ENCODE measurements around the gene EPHA7.

Gene EPHA7

DNA sequence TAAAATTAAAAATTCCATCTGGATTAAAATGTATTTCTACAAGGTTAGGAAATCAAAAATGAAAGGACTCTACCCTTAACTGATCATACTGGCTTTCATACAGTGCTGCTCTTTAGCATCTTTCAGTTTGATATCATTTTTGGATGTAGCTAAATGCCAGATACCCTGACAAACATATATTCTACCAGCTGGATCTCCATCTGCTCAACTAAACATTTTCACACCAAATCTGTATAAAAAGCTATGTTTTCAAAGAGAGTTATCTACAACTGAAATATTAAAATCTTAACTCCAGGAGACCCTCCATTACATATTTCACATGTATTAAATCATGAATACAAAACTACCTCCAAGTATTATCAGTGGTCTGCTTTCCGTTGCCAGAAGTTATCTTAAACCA lies 95.7 kb downstream of the EPHA7 start:
- DNase-seq (ENCODE audit: low spot score), result no peak

DNA sequence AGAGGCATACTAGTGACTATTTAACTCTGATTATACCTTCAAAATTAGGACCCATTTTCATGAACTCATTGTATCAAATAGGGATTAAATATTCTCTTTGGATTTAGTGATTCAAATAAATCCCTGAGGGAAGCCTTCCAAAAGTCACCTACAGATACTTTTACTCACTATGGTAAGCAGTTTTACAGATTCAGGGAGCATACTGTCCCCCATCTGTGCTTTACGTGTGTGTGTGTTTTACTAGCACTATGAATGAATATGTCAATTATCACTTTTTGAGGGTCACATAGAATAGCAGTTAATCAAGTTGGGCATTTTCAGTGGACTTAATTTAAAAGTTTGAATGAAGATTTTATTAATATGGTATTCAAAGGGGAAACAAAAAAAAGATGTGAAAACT lies 96.7 kb downstream of the EPHA7 start:
- DNase-seq (ENCODE audit: low spot score), result no peak

DNA sequence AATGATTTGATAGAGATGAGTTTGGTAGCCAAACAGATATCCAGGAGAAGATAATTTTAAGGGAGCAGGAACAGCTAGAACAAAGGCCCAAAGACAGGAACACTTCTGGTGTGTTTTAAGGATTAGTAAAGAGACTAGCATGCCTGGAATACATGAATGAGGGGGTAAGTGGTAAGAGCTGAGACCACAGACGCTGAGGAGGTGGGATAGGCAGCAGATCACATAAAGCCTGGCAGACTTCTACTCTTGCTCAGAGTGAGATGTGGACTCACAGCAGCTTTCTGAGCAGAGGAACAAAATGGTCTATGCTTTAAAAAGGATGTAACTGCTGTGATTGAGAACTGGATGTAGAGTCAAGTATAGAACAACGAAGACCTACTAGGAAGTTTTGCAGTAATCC lies 100.1 kb downstream of the EPHA7 start:
- no peak for DNase-seq (ENCODE audit: low spot score)

DNA sequence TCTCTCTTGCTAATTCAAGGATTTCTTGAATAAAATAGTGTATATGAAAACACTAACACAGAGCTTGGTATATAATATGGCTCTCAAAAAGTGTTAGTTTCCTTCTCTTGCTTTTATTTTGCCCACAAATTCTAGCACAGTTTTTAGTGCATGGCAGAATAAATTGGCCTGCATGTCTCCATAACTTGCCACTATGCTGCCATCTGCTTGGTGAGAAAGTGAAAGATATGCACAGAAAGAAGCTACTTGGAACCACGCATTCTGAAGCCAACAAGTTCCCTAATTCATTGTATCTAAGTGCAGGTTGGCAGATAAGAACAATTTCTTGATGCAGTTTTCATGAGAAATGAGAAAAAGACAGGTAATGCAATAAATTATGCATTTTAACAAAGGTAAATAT lies 101.2 kb downstream of the EPHA7 start:
- DNase-seq (ENCODE audit: low spot score), result no peak

DNA sequence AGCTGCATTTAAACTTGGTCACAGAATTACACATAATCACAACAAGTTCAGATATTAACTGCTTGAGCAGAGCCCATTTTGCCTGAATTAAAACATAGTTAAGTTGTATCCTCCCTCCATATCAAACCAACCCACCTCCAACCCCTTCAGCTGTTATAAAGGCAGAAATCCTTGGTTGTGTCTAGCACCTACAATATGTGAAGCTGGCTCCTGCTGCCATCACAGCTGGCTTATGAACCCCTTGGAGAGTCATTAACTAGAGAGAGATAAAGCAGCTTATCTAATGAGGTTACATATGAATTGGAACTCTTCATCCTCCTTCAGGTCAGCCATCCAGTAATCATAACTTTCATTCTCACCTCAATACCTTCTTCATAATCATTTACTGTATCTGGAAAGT lies 101.8 kb downstream of the EPHA7 start:
- no peak for DNase-seq (ENCODE audit: low spot score)

DNA sequence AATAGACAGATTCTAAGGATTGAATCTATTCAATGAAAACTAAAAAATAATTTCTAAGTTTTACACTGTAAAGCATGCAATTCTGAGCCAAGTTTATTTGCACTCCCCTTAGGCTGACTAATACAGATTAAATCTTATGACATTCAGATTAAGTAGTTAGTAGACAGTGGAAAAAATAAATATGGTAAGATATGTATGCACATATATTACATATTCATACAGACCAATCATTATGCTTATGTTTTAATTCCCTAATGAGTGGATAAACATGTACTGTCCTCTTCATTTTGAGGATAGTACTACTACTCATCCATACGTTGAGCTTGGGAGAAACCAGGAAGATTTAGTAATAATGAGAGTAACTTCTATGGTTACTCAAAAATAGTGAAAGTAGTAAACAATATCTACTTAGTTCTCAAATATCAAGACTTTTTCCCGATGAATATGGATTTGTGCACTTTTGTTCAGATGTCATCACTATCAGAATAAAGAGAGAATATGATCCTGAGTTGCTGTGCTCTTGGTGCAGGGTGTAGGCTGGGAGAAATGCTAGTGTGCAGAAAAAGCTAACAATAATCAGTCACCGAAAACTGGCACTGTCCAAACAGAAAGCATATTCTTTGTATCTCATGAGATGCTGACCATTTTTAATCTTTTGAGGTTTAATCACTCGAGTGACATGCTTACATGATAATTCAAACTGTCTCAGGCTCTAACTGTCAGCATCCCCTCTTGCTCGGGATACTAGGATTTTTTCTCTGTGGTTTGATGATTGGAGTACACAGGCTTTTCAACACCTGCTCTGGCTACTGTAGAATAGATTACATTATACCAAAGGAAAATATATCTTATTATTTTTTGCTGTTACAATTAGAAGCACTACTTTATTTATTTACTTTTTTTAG lies 111.6 kb downstream of the EPHA7 start:
- DNase-seq (ENCODE audit: low spot score), result no peak

DNA sequence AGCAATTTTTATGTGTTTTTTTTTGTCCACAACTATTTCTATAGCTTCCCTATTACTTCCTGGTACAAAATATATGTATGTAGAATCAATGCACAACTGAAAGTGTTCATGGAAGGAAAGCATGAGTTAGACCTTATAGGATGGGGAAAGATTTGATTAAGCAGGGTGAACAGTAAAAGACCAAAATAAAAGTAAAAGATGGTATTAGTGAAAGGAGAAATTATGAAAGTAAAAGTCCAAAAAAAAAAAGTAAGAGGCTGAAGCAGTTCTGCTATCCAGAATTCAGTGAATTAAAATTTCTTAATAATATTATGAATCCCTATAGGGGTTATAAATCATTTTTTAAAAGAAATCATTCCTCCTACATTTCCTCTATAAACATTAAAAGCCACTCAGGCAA lies 114.3 kb downstream of the EPHA7 start:
- DNase-seq (ENCODE audit: low spot score), result no peak

DNA sequence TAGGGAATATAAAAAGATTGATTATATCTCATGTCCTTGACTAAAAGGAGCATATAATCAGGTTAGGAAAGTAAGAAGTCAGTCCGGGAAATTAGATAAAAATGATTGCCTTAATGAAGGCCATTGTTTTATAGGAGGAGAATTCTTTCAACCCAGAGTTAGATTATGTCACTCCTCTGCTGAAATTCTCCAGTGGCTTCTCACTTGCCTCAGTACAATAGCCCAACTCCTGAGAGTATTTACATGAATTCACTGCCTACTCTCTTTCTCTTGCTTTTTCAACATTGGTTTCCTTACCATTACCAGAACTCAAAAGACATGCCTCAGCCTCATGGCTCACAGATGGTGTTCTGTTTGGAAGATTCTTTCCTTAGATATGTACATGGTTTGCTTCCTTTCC lies 114.9 kb downstream of the EPHA7 start:
- no peak for DNase-seq (ENCODE audit: low spot score)

DNA sequence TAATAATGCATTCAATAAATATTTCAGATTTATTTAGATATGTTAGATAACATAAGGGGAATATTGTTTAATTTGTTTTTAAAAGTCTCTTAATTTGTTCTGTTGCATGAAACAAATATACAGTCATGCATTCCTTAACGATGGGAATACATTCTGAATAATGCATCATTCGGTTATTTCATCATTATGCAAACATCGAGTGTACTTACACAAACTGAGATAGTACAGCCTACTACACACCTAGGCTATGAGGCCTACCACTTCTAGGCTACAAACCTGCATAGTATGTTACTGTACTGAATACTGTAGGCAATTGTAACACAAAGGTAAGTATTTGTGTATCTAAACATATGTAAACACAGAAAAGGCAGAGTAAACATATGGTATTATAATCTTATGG lies 118.7 kb downstream of the EPHA7 start:
- DNase-seq (ENCODE audit: low spot score), result no peak

DNA sequence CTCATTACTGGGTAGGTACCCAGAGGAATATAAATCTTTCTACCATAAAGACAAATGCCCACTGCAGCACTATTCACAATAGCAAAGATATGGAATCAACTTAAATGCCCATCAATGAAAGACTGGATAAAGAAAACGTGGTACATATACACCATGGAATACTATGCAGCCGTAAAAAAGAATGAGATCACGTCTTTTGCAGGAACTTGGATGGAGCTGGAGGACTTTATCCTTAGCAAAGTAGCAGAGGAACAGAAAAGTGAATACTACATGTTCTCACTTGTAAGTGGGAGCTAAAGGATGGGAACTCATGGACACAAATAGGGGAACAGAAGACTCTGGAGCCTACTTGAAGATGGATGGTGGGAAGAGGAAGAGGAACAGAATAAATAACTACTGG lies 119.7 kb downstream of the EPHA7 start:
- DNase-seq (ENCODE audit: low spot score), result no peak

DNA sequence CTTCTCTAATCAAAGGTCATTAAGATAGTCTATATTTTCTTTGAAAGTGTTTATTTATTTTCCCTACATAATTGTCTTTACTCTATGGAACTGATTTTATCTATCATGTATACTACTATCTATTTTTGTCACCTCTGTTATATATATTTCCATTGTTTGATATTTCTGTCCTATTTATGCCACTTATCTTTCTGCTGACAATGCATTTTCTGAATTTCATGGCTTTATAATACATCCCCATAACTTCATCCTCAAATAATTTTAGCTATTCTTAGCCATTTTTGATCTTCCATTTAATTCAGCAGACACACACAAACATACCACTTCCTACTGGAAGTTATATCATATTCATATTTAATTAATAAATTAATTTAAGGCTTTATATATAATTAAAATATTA lies 123.7 kb downstream of the EPHA7 start:
- no peak for DNase-seq (ENCODE audit: low spot score)

DNA sequence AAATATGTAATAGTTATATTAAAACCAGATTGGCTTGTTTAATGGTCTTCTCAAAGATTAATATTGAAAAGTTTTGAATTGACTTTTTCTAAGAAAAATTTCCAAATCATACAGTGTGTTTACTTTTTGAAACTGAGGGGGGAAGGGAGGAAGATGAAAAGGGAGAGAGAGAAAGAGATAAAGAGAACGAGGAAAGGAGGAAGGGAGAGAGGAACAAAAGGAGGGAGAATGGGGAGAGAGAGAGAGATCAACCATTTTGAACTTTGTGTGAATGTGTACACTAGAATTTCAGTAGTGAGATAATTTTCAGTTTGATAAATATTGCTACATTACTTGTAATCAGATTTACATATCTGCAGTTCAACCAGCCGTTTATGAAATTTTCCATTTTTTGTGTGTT lies 124.5 kb downstream of the EPHA7 start:
- DNase-seq (ENCODE audit: low spot score), result no peak

DNA sequence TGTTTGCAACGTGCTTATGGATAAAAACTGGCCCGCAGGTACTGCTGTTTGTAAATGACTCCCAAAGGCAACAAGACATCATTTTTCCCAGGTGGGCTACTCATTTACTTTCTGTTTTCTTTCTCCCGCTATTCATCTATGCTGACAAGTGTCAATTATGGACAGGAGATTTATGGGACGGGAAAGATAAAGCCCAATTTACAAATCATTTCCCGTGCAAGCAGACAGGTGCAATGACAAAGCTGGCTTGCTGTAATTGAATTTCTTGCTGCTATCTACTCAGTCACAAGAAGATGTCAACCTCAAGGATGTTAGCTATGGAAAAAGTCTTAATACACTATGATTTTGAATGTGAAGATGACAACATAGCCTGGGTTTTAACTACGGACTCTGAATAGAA lies 125.5 kb downstream of the EPHA7 start:
- no peak for DNase-seq (ENCODE audit: low spot score)

DNA sequence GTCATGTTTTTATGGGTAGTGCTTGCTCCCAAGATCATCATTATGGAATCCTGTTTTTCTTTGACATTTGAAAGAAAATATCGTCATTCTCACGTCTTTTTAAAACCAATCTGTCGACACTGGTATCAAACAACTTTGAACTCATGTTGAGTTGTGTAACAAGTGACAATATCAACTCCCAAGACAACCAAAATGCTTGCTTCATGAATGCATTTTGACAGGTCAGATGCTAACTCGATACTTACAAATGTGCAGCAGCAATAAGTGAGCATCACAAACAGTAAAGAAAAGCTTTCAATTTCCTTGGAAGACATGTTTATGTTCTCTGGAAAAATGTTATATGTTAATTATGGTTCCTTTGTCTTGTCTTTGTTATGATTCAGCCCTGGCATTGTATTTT lies 125.9 kb downstream of the EPHA7 start:
- DNase-seq (ENCODE audit: low spot score), result no peak

DNA sequence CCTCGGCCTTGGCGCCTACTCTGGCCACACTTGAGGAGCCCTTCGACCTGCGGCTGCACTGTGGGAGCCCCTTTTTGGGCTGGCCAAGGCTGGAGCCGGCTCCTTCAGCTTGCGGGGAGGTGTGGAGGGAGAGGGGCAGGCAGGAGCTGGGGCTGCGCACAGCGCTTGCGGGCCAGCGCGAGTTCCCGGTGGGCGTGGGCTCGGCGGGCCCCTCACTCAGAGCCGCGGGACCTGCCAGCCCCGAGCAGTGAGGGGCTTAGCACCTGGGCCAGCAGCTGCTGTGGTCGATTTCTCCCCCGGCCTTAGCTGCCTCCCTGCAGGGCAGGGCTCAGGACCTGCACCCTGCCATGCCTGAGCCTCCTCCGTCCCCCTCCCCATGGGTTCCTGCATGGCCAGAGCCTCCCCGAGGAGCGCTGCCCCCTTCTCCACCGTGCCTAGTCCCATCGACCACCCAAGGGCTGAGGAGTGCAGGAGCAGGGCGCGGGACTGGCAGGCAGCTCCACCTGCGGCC lies 136.8 kb downstream of the EPHA7 start:
- DNase-seq (ENCODE audit: low spot score), result no peak

DNA sequence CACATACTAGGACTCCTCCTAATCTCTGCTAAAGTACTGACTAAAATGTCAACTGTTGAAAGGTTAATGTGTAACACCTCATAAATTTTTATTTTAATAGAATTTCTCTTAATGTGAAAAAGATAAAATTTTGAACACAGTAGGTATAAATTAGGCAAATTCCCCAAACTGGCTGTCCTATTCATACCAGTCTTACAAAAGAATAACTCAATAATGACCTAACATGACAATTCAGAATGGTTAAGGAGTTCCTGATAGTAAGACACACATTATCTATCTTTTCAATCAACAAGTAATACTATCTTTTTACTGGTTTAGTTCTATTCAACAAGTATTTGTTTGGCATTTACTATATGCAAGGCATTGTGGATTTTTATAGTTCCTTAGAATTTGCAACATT lies 141.1 kb downstream of the EPHA7 start:
- no peak for DNase-seq (ENCODE audit: low spot score)

DNA sequence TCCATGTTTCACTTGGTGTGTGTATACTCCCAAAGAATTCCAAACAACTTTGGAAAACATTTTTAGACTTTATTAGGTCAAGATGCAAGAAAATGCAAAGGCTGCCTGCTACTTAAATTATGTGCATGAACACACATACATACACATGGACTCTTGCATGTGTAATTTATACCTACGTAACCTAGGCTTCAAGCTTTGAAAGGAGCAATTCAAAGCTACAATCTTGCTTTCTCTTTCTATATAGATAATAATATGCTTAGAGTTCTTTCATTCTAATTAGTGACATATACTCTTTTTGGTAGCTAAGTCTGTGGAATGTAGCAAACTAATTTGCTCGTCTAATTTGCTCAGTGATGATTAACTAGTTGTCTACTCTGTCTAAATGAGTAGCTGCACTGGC lies 146.5 kb downstream of the EPHA7 start:
- DNase-seq (ENCODE audit: low spot score), result no peak

DNA sequence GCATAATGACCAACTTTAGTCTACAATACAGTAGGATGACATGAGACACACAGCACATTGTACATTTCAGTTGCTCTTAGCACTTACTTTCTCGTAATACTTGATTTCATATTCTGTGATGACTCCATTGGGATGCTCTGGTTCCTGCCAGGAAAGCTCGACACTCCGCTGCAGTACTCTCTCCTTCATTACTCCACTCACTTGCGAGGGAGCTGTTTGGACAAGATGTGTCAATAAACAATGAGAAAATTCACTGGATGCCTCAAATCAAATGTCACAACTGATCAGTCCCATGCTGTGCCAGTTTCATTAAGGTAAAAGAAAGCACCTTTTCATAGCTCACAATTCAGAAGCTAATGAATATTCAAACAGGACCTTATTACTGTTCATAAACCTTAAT lies 147.1 kb downstream of the EPHA7 start:
- no peak for DNase-seq (ENCODE audit: low spot score)

DNA sequence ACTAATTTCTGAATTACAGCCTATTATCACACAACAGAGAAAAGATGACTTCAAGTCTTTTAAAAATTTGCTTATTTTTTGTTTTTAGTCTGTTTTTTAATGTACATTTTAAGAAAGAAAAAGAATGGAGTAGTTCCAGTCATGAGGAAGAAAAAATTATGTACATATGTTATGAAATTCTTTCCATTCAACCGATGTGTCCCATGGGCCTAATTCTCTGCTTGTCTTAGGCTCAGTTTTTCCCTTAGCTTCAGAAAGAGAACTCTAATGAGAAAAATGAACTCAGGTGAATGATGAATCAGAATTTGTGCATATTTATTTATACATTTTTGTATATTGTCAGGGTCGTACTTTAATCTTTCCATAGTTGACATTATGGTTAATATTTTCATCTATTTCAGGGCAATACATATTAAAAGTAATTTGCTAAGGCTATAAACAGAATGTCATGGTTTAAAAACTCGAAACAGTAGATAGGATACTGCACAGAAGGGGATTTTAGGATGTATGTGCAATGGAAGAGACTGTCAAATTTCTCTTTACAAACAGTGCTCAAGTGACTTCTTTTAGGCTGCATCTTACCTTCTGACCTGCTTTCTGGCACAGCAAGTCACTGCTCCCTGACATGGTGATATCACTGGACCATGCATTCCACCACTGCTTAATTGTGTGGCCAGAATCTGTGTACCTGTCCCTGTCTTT lies 153.1 kb downstream of the EPHA7 start:
- no peak for DNase-seq (ENCODE audit: low spot score)

DNA sequence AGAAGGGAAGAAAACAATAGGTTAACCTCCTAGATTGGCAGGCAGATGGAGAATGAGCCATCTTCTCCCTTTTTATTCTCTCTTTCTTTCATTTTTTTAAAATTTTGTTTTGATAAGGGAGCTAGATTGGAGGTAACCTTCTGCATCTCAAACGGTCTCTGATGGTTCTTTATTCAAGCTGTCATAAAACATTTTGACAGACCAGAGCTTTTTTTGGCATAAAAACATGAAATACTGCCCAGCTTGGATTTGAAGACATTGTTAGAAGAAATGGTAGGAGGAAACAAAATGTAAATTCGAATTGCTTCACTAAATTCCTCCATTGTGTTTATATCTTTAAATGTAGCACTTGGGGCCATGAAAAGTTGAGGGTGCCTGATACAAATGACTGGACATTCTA lies 158.5 kb downstream of the EPHA7 start:
- DNase-seq (ENCODE audit: low spot score), result no peak

DNA sequence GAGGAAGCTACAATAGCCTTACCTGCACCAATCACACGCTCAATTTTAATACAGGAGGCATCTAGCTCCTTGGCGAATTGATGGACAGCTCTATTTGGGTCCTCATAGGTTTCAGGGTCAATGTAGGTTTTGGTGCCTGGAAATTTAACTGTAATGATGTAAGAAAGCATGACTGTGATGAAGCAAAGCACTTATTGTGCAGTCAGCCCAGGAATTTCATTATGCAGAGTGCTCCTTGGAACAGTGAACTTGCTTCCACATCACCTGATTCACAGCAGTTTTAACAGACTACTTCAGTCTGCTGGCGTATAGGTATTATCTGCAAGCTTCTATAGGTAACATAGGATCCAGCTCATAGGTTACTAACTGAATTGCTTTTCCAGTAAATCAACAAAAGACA lies 160.0 kb downstream of the EPHA7 start:
- no peak for DNase-seq (ENCODE audit: low spot score)

DNA sequence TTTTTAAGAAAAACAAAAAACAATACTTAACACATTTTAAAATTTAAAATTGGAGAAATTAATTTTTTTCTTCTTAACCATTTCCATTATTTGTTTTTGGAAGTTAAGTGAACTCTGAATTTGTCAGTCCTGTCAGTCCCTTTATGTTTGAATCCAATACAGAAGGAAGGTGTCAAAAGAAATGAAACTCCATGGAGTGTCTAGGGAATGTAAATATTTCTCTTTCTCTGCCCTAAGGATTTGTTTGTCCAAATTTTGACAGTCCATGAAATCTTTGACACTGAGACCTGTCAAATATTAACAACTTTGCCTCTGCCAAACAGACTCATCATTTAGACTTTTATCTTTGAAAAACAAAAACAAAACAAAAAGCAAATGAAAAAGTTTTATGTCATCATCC lies 166.4 kb downstream of the EPHA7 start:
- no peak for DNase-seq (ENCODE audit: low spot score)

DNA sequence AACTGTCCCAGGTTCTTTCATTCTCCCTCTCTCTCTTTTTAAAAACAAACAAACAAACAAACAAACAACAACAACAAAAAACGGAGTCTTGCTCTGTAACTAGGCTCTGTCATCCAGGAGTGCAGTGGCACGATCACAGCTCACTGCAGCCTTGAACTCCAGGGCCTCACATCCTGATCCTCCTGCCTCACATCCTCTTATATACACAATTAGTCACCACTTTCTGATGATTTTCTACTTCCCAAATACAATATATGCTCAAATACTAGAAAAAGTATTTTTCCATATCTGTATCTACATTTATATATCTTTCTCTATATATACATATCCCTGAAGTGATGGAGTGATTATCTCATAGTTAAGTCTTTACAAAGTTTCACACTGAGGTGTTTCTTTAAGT lies 170.7 kb downstream of the EPHA7 start:
- DNase-seq (ENCODE audit: low spot score), result no peak
